NB4 (cell line): ENCODE data around the gene CDH16.

ENCODE experiments used
- CTCF ChIP-seq: IDR thresholded peaks from one replicate; pipeline ENCODE4 v1.5.1; 2012; ENCODE audit warnings: low read depth, low read length
- MAX ChIP-seq: IDR thresholded peaks from 2 replicates; pipeline ENCODE4 v1.6.1; 2011; ENCODE audit warnings: low read depth, low read length
- MYC ChIP-seq: IDR thresholded peaks from 2 replicates; pipeline ENCODE4 v1.6.1; 2011; ENCODE audit warnings: low read depth, low read length
- POLR2A ChIP-seq: IDR thresholded peaks from 2 replicates; pipeline ENCODE4 v1.6.1; 2011; ENCODE audit warnings: mild to moderate bottlenecking; ENCODE audit not compliant: insufficient read length; ENCODE audit errors: extremely low read depth

GRCh38 chr16:66945939-66946338, 27.3 kb upstream of the CDH16 start:
- TF ChIP-seq POLR2A (no peak), CTCF (no peak), MAX (no peak), MYC (no peak)
